Right cardiac atrium (tissue), 5 donors: ENCODE measurements around the gene MTCH2. TPM values are rescaled to one million over a fixed set of nuclear protein-coding genes. Genes with fewer than 3 reads are reported as not detected.
A peak's percentile ranks its signal among the peaks of the same experiment; 100 is the strongest.
"Not testable (repeated sequence)": the region's sequence is repeated elsewhere in the genome, so short reads cannot be mapped to it uniquely, and the experiment has no call there.

Experiments used
- ATAC-seq, 2 donors: fragments of 200-7000 bp; cut with Tn5 transposase; one replicate each; pipeline versions ENCODE4 v1.8.0 to v1.9.1; 2020; ENCODE audit warnings: moderate library complexity in 2 of 2, mild to moderate bottlenecking in 1 of 2
- DNase-seq, 3 donors: peaks; one replicate each; pipeline ENCODE4 v3.0.0-alpha.2; 2020
- H3K27ac ChIP-seq: one replicate; pipeline ENCODE4 v1.5.1; 2013; ENCODE audit warnings: mild to moderate bottlenecking, low read length, control low read depth, moderate library complexity
- H3K27me3 ChIP-seq: one replicate; pipeline ENCODE4 v1.6.1; 2013; ENCODE audit not compliant: control insufficient read depth, insufficient read depth
- H3K4me1 ChIP-seq: one replicate; pipeline ENCODE4 v1.6.1; 2013; ENCODE audit warnings: low read length; ENCODE audit not compliant: control insufficient read depth, insufficient read depth
- H3K4me3 ChIP-seq: one replicate; pipeline ENCODE4 v1.5.1; 2013; ENCODE audit warnings: low read length, control low read depth
- H3K9me3 ChIP-seq: one replicate; pipeline ENCODE4 v1.6.1; 2013; ENCODE audit warnings: low read length; ENCODE audit not compliant: control insufficient read depth
- WGBS: extraction: QIAGEN DNeasy Blood & Tissue Kit; methylation state at CpG from one replicate; pipeline ENCODE4 v1.1.7; 2013; 5-methylcytosine and 5-hydroxymethylcytosine counted together
- intact Hi-C, 4 donors: fragments of 100-400 bp; cut with DNase I; formaldehyde crosslinking; loops; one replicate each; pipeline versions ENCODE4 v1.11.0 to v1.14.0; 2022 to 2023
- long read RNA-seq, 4 donors: library from polyadenylated mRNA; unstranded; transcript quantifications; one replicate each; pipeline ENCODE4 v2.0.0, GENCODE V29; 2020 to 2021
- polyA plus RNA-seq: library from polyadenylated mRNA; stranded (reverse); fragments of 200-250 nt; gene quantifications from one replicate; pipeline ENCODE4 v1.2.3, GENCODE V29; 2013
- total RNA-seq, 4 donors: library from RNA; stranded (reverse); fragmentation: NEBNext Ultra II Directional; extraction: Animal tissue kit (Norgen Biotek cat#: 25700); gene quantifications; one replicate each; pipeline ENCODE4 v1.2.1, GENCODE V29; 2021
- donor health status: healthy with polysubstance abuse.
- donor health status: DM: no; HTN: yes; CAD: no.
- donor health status: DM: no; HTN: no; CAD: no.
- donor health status: DM: no; HTN: yes; CAD: no; lungs with severe emphysema.
- donor health status: DM: yes; HTN: yes; CAD: no.

Gene MTCH2
- 10 to 100 TPM; 68.4 to 78.6 (median 74.1) TPM for total RNA-seq
- polyA plus RNA-seq: 43.9 TPM
- long read RNA-seq, donor 1, transcript MTCH2-201 (13 exons, 2,587 nt): major isoform, 84 of 109 reads
- long read RNA-seq, donor 1, partial matches to known transcripts: 3 of 109 reads
- long read RNA-seq, donor 1, other reads (novel, unspliced or antisense): 21 of 109 reads
- long read RNA-seq, donor 2, transcript MTCH2-201 (13 exons, 2,587 nt): major isoform, 32 of 43 reads
- long read RNA-seq, donor 2, partial matches to known transcripts: 0 of 43 reads
- long read RNA-seq, donor 2, other reads (novel, unspliced or antisense): 11 of 43 reads
- long read RNA-seq, donor 3, transcript MTCH2-201 (13 exons, 2,587 nt): major isoform, 132 of 184 reads
- long read RNA-seq, donor 3, partial matches to known transcripts: 17 of 184 reads
- long read RNA-seq, donor 3, other reads (novel, unspliced or antisense): 35 of 184 reads
- long read RNA-seq, donor 4, transcript MTCH2-201 (13 exons, 2,587 nt): major isoform, 28 of 33 reads
- long read RNA-seq, donor 4, partial matches to known transcripts: 2 of 33 reads
- long read RNA-seq, donor 4, other reads (novel, unspliced or antisense): 3 of 33 reads

GRCh38 chr11:47642099-47642855 is at the start of gene MTCH2:
MTCH2 (minus strand) TSS chr11:47642559; CDS start chr11:47642465, 94 bp downstream.
- under 1% methylated on average over 78 of the region's 78 CpGs for WGBS
- no peaks in the 10 kb centered on the region for H3K9me3 ChIP-seq
- H3K4me1 ChIP-seq: peaks cover 2% of the 10 kb centered on the region
- H3K27ac ChIP-seq: peak within 1 kb of the TSS; percentile 33
- DNase-seq: peak; percentile 96 to 98 (median 97)
- peak; percentile 97 to 99 for ATAC-seq
- H3K27me3 ChIP-seq: no peaks in the 10 kb centered on the region
- intact Hi-C loops: no loop called here
- H3K4me3 ChIP-seq: peak within 1 kb of the TSS; percentile 53

- ATAC-seq (no peak), DNase-seq (no peak)
- WGBS: 23% methylated on average over 2 of the region's 2 CpGs
- no peak overlapping the region for H3K4me3 ChIP-seq
- no peak overlapping the region for H3K27ac ChIP-seq
- no peaks in the 10 kb centered on the region for H3K4me1 ChIP-seq
- H3K27me3 ChIP-seq: no peaks in the 10 kb centered on the region
- intact Hi-C loops: no loop called here
- H3K9me3 ChIP-seq: no peaks in the 10 kb centered on the region
These were observed 49.6 kb upstream of the MTCH2 start for GRCh38 chr11:47691979-47692378.

DNA sequence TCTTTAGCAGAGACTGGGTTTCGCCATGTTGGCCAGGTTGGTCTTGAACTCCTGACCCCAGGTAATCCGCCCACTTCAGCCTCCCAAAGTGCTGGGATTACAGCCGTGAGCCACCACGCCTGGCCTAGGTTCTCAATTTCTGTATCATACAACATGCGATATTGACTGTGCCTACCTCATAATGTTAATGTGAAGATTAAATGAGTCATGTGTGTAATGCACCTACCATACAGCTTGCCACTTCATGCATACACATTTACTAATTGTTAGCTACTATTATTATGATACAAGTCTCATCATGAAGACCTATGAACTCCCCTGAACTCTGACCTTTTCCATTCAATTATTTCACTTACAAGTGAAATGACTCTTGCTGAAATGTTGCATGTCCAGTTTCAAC is 47.1 kb upstream of the MTCH2 start:
- Histone ChIP-seq H3K27ac (no peak overlapping the region), H3K9me3 (no peaks in the 10 kb centered on the region), H3K4me3 (no peak overlapping the region), H3K27me3 (no peaks in the 10 kb centered on the region), H3K4me1 (no peaks in the 10 kb centered on the region)
- intact Hi-C loops: no loop called here
- 95% methylated on average over 5 of the region's 5 CpGs for WGBS
- DNase-seq: no peak
- ATAC-seq: no peak

- intact Hi-C loops: no loop called here
- Histone ChIP-seq H3K4me3 (no peak overlapping the region), H3K27me3 (no peaks in the 10 kb centered on the region), H3K4me1 (no peaks in the 10 kb centered on the region), H3K27ac (no peak overlapping the region), H3K9me3 (no peaks in the 10 kb centered on the region)
- DNase-seq: no peak
- ATAC-seq: no peak
- 93% methylated on average over 2 of the region's 2 CpGs for WGBS
These were observed 46.6 kb upstream of the MTCH2 start for GRCh38 chr11:47688991-47689390.

GRCh38 chr11:47688111-47688510 is 45.8 kb upstream of the MTCH2 start:
- Histone ChIP-seq H3K27ac (no peak overlapping the region), H3K4me3 (no peak overlapping the region), H3K4me1 (no peaks in the 10 kb centered on the region), H3K27me3 (no peaks in the 10 kb centered on the region), H3K9me3 (no peaks in the 10 kb centered on the region)
- intact Hi-C loops: no loop called here
- 92% methylated on average over 4 of the region's 4 CpGs for WGBS
- no peak for DNase-seq
- ATAC-seq: no peak

DNA sequence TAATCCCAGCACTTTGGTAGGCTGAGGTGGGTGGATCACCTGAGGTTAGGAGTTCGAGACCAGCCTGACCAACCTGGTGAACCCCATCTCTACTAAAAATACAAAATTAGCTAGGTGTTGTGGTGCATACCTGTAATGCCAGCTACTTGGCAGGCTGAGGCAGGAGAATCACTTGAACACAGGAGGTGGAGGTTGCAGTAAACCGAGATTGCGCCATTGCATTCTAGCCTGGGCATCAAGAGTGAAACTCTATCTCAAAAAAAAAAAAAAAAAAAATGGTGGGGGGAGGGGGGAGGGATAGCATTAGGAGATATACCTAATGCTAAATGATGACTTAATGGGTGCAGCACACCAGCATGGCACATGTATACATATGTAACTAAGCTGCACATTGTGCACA is 44.3 kb upstream of the MTCH2 start:
- H3K4me1 ChIP-seq, H3K9me3 ChIP-seq, H3K4me3 ChIP-seq, intact Hi-C loops, DNase-seq, H3K27me3 ChIP-seq, H3K27ac ChIP-seq, ATAC-seq: not testable (repeated sequence)
- WGBS: 95% methylated on average over 3 of the region's 3 CpGs

GRCh38 chr11:47686151-47686550 is 43.8 kb upstream of the MTCH2 start:
- no peaks in the 10 kb centered on the region for H3K27me3 ChIP-seq
- intact Hi-C loops: no loop called here
- no peaks in the 10 kb centered on the region for H3K4me1 ChIP-seq
- WGBS: 100% methylated on average over 1 of the region's 1 CpG
- ATAC-seq (no peak), DNase-seq (no peak)
- no peak overlapping the region for H3K27ac ChIP-seq
- H3K4me3 ChIP-seq: no peak overlapping the region
- H3K9me3 ChIP-seq: no peaks in the 10 kb centered on the region

- 88% methylated on average over 2 of the region's 2 CpGs for WGBS
- no peak for ATAC-seq
- no peaks in the 10 kb centered on the region for H3K9me3 ChIP-seq
- no peaks in the 10 kb centered on the region for H3K4me1 ChIP-seq
- DNase-seq: no peak
- no peaks in the 10 kb centered on the region for H3K27me3 ChIP-seq
- no peak overlapping the region for H3K4me3 ChIP-seq
- no peak overlapping the region for H3K27ac ChIP-seq
- intact Hi-C loops: no loop called here
These were observed 33.5 kb upstream of the MTCH2 start for GRCh38 chr11:47675851-47676250.

GRCh38 chr11:47672283-47672730 is 29.9 kb upstream of the MTCH2 start:
- Histone ChIP-seq H3K27me3 (no peaks in the 10 kb centered on the region), H3K9me3 (no peaks in the 10 kb centered on the region), H3K4me3 (no peak overlapping the region), H3K4me1 (no peaks in the 10 kb centered on the region), H3K27ac (no peak overlapping the region)
- DNase-seq (no peak), ATAC-seq (no peak)
- 94% methylated on average over 5 of the region's 5 CpGs for WGBS
- intact Hi-C loops: no loop called here

DNA sequence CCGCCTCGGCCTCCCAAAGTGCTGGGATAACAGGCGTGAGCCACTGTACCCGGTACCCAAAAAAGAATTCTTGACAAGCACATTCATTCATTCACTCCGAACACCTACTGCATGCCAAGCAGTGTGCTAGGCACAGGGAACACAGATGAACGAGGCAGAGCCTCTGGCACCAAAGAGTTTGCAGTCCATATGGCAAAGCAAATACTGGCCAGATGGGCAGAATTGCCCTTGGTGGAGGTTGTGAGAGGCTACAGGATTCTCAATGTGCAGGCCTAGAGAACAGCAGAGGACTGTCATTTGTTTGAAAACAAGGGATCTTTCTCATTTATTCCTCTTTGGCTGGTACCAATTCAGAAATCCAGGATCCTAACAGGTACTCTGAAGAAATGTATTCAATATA is 27.5 kb upstream of the MTCH2 start:
- ATAC-seq: no peak

GRCh38 chr11:47668665-47669064 is 26.3 kb upstream of the MTCH2 start:
- Histone ChIP-seq H3K27ac (no peak overlapping the region), H3K9me3 (no peaks in the 10 kb centered on the region), H3K4me3 (no peak overlapping the region), H3K27me3 (no peaks in the 10 kb centered on the region), H3K4me1 (no peaks in the 10 kb centered on the region)
- no peak for ATAC-seq
- intact Hi-C loops: no loop called here
- DNase-seq: no peak

More for the DNA sequence above, 27.5 kb upstream of the MTCH2 start:
- H3K27ac ChIP-seq: no peak overlapping the region
- no peaks in the 10 kb centered on the region for H3K27me3 ChIP-seq
- WGBS: 95% methylated on average over 6 of the region's 6 CpGs
- no peaks in the 10 kb centered on the region for H3K4me1 ChIP-seq
- DNase-seq: no peak
- H3K9me3 ChIP-seq: no peaks in the 10 kb centered on the region
- no peak overlapping the region for H3K4me3 ChIP-seq
- intact Hi-C loops: no loop called here
